ENCODE measurements around the gene PAF1. TPM values are rescaled to one million over a fixed set of nuclear protein-coding genes. Genes with fewer than 3 reads are reported as not detected.

PAF1 gene
- total and polyA plus RNA-seq, 4 donors: 13.7 to 29.4 (median 18.9) TPM

- H3K36me3 ChIP-seq (ENCODE audit: control insufficient read depth in 4 of 4, insufficient read depth in 3 of 4, low read depth in 1 of 4, low read length in 3 of 4): peaks cover 0 to 9% (median 0%) of the 10 kb centered on the region in 4 donors
- peaks cover 8 to 36% (median 11%) of the 10 kb centered on the region in 4 donors for H3K4me1 ChIP-seq (ENCODE audit: control insufficient read depth in 4 of 4, insufficient read depth in 4 of 4, low read length in 3 of 4)
- H3K9me3 ChIP-seq (ENCODE audit: control insufficient read depth in 4 of 4, low read length in 3 of 4): no peaks in the 10 kb centered on the region
- peak overlapping the region; percentile 45 to 95 (median 94) for H3K4me3 ChIP-seq (ENCODE audit: low read depth in 1 of 3, low read length in 3 of 3)
- peak overlapping the region; percentile 98 to 99 for H3K9ac ChIP-seq (ENCODE audit: low read depth in 1 of 2, low read length in 2 of 2)
- peak; percentile 72 for DNase-seq (ENCODE audit: low spot score)
- TF ChIP-seq MAX (IDR thresholded peaks at IDR 0.05): peak; percentile 28
- peak; percentile 71 to 81 for TF ChIP-seq RXRA (IDR thresholded peaks at IDR 0.05)
- no peak for TF ChIP-seq FOXA1 (IDR thresholded peaks at IDR 0.05)
- peak; percentile 16 to 44 for TF ChIP-seq HNF4A (conservative IDR thresholded peaks at IDR 0.05)
- no peak for TF ChIP-seq HNF4G (IDR thresholded peaks at IDR 0.05)
- no peak for TF ChIP-seq RAD21 (IDR thresholded peaks at IDR 0.05)
- TF ChIP-seq ZBTB33 (IDR thresholded peaks at IDR 0.05): no peak
- peak; percentile 55 for TF ChIP-seq TAF1 (conservative IDR thresholded peaks at IDR 0.05)
- TF ChIP-seq NR2F2 (IDR thresholded peaks at IDR 0.05): peak; percentile 33
- TF ChIP-seq GABPA (IDR thresholded peaks at IDR 0.05 in 1 of 2, conservative IDR thresholded peaks at IDR 0.05 in 1 of 2): peak; percentile 60 to 85
- TF ChIP-seq JUND (IDR thresholded peaks at IDR 0.05): peak; percentile 86 to 92
- TF ChIP-seq YY1 (IDR thresholded peaks at IDR 0.05): no peak
- no peak for TF ChIP-seq REST (IDR thresholded peaks at IDR 0.05)
- TF ChIP-seq CTCF (IDR thresholded peaks at IDR 0.05; ENCODE audit: low read depth, low read length, missing input control): no peak
- peak; percentile 81 to 93 for TF ChIP-seq EGR1 (IDR thresholded peaks at IDR 0.05; ENCODE audit: low read depth in 2 of 2)
- peak; percentile 79 for TF ChIP-seq ATF3 (IDR thresholded peaks at IDR 0.05)
- peak; percentile 74 for TF ChIP-seq SP1 (IDR thresholded peaks at IDR 0.05)
- TF ChIP-seq FOXA2 (IDR thresholded peaks at IDR 0.05): no peak
- H3K27ac ChIP-seq (ENCODE audit: low read depth in 1 of 2, low read length in 2 of 2): peak overlapping the region; percentile 89 to 98
- WGBS: under 1% methylated on average over 52 of the region's 52 CpGs
- no peaks in the 10 kb centered on the region for H3K27me3 ChIP-seq (ENCODE audit: control insufficient read depth in 4 of 4, insufficient read depth in 4 of 4, low read length in 3 of 4)
These were observed 18.5 kb upstream of the PAF1 start for GRCh38 chr19:39409208-39410016.

Data from liver (tissue), 9 donors.